ENCODE measurements around the gene PDE7B. TPM values are rescaled to one million over a fixed set of nuclear protein-coding genes. Genes with fewer than 3 reads are reported as not detected.
A peak's percentile ranks its signal among the peaks of the same experiment; 100 is the strongest.

PDE7B gene
- total RNA-seq, 1 donor from 2014 or later = 0.53 TPM

DNA sequence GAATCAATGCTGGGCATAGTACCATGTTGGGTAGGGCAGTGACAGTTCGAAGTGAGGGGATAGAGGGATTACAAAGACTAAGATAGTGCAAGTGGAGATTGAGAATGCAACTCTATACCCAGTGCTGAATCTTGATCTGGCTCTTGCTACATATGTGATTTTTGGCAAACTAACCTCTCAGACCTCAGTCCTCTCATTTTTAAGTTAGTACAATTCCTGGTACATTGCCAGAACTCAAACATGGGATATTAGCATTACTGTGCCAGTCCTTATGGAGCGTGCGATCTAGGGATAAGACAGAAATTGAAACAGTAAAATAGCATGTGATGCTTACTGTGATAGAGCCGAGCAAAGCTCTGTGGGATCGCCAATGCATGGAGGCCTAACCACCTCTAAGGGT lies 210.2 kb downstream of the PDE7B start:
- TF ChIP-seq, protein P1, sequence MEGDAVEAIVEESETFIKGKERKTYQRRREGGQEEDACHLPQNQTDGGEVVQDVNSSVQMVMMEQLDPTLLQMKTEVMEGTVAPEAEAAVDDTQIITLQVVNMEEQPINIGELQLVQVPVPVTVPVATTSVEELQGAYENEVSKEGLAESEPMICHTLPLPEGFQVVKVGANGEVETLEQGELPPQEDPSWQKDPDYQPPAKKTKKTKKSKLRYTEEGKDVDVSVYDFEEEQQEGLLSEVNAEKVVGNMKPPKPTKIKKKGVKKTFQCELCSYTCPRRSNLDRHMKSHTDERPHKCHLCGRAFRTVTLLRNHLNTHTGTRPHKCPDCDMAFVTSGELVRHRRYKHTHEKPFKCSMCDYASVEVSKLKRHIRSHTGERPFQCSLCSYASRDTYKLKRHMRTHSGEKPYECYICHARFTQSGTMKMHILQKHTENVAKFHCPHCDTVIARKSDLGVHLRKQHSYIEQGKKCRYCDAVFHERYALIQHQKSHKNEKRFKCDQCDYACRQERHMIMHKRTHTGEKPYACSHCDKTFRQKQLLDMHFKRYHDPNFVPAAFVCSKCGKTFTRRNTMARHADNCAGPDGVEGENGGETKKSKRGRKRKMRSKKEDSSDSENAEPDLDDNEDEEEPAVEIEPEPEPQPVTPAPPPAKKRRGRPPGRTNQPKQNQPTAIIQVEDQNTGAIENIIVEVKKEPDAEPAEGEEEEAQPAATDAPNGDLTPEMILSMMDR (IDR thresholded peaks at IDR 0.05; ENCODE audit: insufficient read depth, low read length, severe bottlenecking) = no peak
- Histone ChIP-seq H3K4me3 (ENCODE audit: low read depth, low read length) (no peak overlapping the region), H3K36me3 (ENCODE audit: control insufficient read depth, insufficient read depth, low read length) (no peaks in the 10 kb centered on the region), H3K27me3 (ENCODE audit: control insufficient read depth, insufficient read depth, low read length) (no peaks in the 10 kb centered on the region)
- DNase-seq (ENCODE audit: low read depth) (no peak), FAIRE-seq (no peak)

DNA sequence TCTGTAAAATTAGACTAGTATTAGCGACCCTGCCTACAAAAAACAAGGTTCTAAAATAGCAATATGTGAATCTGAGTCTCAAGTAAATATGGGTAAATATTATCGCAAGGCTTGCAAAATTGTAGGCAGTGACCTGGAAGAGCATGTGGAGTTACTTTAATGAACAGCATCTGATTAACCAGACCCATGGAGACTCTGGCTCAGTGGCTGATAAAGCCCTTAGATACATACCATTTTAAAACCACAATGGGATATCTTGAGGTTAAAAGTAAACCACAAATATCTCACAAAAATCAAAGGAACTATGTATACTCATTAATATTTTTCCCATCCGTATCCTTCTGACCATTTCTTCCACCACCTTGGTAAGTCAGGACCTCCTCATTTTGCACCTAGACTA lies 211.6 kb downstream of the PDE7B start:
- no peaks in the 10 kb centered on the region for H3K27me3 ChIP-seq (ENCODE audit: control insufficient read depth, insufficient read depth, low read length)
- no peaks in the 10 kb centered on the region for H3K36me3 ChIP-seq (ENCODE audit: control insufficient read depth, insufficient read depth, low read length)
- TF ChIP-seq, protein P1 (IDR thresholded peaks at IDR 0.05; ENCODE audit: insufficient read depth, low read length, severe bottlenecking) = no peak
- H3K4me3 ChIP-seq (ENCODE audit: low read depth, low read length) = no peak overlapping the region
- no peak for DNase-seq (ENCODE audit: low read depth)
- no peak for FAIRE-seq

DNA sequence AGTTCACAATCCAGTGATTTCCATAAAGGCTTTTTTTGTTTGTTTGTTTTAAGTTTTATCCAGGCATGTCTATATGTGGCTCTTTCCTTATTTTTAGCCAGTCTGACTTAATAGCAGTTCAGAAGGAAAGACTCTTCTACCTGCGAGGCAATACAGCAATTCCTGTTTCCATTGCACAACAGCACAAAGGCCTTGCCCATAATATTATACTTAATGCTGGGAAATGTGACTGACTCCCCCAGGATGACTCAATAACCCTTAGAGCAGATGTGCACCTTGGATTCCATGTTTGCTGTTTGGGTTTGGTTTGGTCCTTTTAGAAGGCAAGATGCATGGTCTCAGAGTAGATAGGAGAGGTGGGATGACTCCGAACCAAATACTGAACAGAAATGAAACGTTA lies 214.5 kb downstream of the PDE7B start:
- Histone ChIP-seq H3K27me3 (ENCODE audit: control insufficient read depth, insufficient read depth, low read length) (no peaks in the 10 kb centered on the region), H3K4me3 (ENCODE audit: low read depth, low read length) (no peak overlapping the region), H3K36me3 (ENCODE audit: control insufficient read depth, insufficient read depth, low read length) (no peaks in the 10 kb centered on the region)
- TF ChIP-seq, protein P1 (IDR thresholded peaks at IDR 0.05; ENCODE audit: insufficient read depth, low read length, severe bottlenecking) = no peak
- DNase-seq (ENCODE audit: low read depth) (peak; percentile 86), FAIRE-seq (no peak)

DNA sequence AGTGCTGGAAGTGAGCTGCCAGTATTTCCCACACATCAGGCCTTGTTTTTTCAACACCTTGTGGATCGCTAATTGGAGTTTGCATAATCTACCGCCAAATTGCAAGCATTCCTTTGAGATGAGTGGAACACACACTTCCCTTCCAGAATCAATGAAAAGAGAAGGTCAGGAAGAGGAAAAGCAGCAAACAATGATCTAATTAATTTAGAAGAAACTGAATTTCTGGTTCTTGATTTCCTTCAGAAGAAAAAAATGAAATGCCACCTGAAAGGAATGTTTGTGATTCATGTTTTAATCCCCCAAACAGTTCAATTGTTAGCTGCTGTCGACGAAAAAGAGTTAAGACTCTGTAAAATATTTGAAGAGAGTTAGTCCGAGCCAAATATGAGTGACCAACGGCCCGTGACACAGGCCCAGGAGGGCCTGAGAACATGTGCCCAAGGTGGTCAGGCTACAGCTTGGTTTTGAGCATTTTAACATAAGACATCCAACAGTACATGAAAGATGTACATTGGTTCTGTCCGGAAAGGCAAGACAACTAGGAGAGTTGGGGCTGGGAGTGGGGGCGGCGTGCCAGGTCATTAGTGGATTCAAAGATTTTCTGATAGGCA lies 216.3 kb downstream of the PDE7B start:
- FAIRE-seq (no peak), DNase-seq (ENCODE audit: low read depth) (peak; percentile 90)
- Histone ChIP-seq H3K36me3 (ENCODE audit: control insufficient read depth, insufficient read depth, low read length) (no peaks in the 10 kb centered on the region), H3K4me3 (ENCODE audit: low read depth, low read length) (no peak overlapping the region), H3K27me3 (ENCODE audit: control insufficient read depth, insufficient read depth, low read length) (no peaks in the 10 kb centered on the region)
- TF ChIP-seq, protein P1 (IDR thresholded peaks at IDR 0.05; ENCODE audit: insufficient read depth, low read length, severe bottlenecking) = no peak

DNA sequence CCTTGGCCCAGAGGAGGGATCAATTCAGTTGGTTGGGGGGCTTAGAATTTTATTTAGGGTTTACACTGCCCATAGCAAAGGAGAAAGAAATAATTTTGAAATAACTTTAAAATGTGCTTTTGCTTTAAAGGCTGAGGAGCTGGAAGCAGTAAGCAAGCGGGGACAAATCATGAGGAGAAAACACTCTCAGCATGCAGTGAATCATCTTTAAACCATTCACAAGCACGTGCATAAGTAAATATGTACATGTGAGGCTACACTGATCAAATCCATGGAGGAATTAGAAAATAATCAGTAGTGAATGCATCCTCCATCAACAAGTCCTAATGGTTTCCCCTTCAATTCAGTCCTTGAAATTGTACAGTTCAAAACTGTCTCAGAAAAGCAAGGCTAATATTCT lies 217.6 kb downstream of the PDE7B start:
- no peak overlapping the region for H3K4me3 ChIP-seq (ENCODE audit: low read depth, low read length)
- DNase-seq (ENCODE audit: low read depth) = peak; percentile 72
- H3K36me3 ChIP-seq (ENCODE audit: control insufficient read depth, insufficient read depth, low read length) = no peaks in the 10 kb centered on the region
- no peaks in the 10 kb centered on the region for H3K27me3 ChIP-seq (ENCODE audit: control insufficient read depth, insufficient read depth, low read length)
- TF ChIP-seq, protein P1 (IDR thresholded peaks at IDR 0.05; ENCODE audit: insufficient read depth, low read length, severe bottlenecking) = no peak
- FAIRE-seq = no peak

DNA sequence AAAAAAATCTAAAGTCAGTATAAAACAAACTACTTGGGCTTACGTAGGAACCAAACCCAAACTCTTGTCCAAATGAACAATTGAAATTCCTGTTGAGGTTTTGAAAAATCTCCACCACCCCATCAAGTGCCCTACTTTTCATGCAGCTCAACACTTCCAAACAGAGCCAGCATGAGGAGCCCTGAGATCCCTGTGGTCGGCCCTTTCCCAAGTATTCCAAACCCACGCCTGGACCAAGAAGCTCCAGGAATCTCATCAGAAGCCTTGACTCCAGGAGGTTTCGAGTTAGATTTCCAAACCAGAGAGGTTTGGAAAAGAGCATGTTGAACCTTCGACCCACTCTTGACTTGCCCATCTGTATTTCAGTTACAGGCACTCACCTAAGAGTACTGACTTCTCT lies 219.3 kb downstream of the PDE7B start:
- Histone ChIP-seq H3K4me3 (ENCODE audit: low read depth, low read length) (no peak overlapping the region), H3K36me3 (ENCODE audit: control insufficient read depth, insufficient read depth, low read length) (no peaks in the 10 kb centered on the region), H3K27me3 (ENCODE audit: control insufficient read depth, insufficient read depth, low read length) (no peaks in the 10 kb centered on the region)
- FAIRE-seq (no peak), DNase-seq (ENCODE audit: low read depth) (no peak)
- TF ChIP-seq, protein P1 (IDR thresholded peaks at IDR 0.05; ENCODE audit: insufficient read depth, low read length, severe bottlenecking) = no peak
